RWPE2 (cell line): ENCODE results near the gene CALY.

ENCODE experiments used
- ATAC-seq: fragments of 200-7000 bp; cut with Tn5 transposase; 3 replicates; pipeline ENCODE4 v1.9.1; 2021; ENCODE audit warnings: low read depth
- DNase-seq: peaks from one replicate; pipeline ENCODE4 v3.0.0-alpha.2; 2020; ENCODE audit warnings: low spot score
- H3K27ac ChIP-seq: fragments of 450-650 bp; 2 replicates; pipeline ENCODE4 v1.5.1; 2017; ENCODE audit warnings: mild to moderate bottlenecking; ENCODE audit not compliant: poor library complexity, severe bottlenecking
- H3K27me3 ChIP-seq: fragments of 250-450 bp; sonication (Bioruptor Pico); 2 replicates; pipeline ENCODE4 v1.5.1; 2021; ENCODE audit warnings: mild to moderate bottlenecking, moderate library complexity; ENCODE audit not compliant: insufficient read depth, poor library complexity, severe bottlenecking
- H3K36me3 ChIP-seq: fragments of 250-450 bp; sonication (Bioruptor Pico); 2 replicates; pipeline ENCODE4 v1.5.1; 2020; ENCODE audit warnings: low read depth, mild to moderate bottlenecking, moderate library complexity
- H3K4me1 ChIP-seq: fragments of 250-450 bp; sonication (Bioruptor Pico); 2 replicates; pipeline ENCODE4 v1.5.1; 2021; ENCODE audit warnings: mild to moderate bottlenecking, moderate library complexity; ENCODE audit not compliant: insufficient read depth, poor library complexity, severe bottlenecking
- H3K4me3 ChIP-seq: fragments of 250-450 bp; sonication (Bioruptor Pico); 2 replicates; pipeline ENCODE4 v1.5.1; 2021; ENCODE audit warnings: mild to moderate bottlenecking, moderate library complexity; ENCODE audit not compliant: severe bottlenecking
- H3K9me3 ChIP-seq: fragments of 250-450 bp; sonication (Bioruptor Pico); 2 replicates; pipeline ENCODE4 v1.5.1; 2021; ENCODE audit warnings: mild to moderate bottlenecking, moderate library complexity; ENCODE audit not compliant: severe bottlenecking
- TF ChIP-seq, protein P1 (sequence below): fragments of 450-650 bp; IDR thresholded peaks from one replicate; pipeline ENCODE4 v1.5.1; 2017; ENCODE audit warnings: mild to moderate bottlenecking, moderate library complexity; ENCODE audit not compliant: poor library complexity, severe bottlenecking

Gene CALY

DNA sequence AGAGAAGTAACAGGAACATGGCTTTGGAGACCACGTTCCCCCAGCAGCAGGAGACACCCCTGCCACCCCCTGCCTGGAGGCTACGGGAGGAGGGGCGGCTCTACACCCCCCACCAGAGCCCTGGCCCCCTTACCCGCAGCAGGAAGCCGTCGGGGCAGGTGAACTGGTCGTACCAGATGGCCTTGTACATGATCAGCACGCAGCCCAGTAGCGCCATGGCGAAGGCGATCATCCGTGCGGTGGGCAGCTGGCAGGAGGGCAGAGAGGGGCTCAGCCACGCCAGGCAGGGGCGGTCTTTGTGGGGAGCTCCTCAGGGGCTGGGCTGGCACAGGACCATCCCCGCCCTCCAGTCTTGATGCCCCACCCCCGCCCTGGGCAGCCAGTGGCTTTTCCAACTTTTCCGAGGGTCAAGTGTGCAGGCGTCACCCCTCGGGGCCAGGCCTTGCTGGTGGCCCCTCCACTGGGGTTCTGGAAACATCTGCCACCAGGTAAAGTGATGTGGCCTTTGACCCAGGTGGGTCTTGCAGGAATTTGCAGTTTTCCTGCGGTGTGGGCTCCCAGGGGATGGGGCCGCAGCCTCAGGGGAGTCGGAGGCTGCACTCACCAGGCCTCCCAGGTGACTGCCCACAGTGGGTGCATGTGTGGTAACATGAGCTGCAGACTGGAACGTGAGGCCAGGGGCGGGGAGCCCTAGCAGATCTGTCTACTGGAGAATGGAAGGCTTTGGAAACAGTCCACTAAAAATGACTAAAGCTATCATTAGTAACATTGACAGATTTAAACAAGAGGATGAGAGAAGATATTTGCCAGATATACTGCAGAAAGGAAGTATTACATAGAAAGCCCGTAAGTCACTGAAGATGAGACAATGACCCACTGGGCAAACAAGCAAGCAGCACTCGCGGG lies 9.7 kb downstream of the CALY start:
- TF ChIP-seq, protein P1, sequence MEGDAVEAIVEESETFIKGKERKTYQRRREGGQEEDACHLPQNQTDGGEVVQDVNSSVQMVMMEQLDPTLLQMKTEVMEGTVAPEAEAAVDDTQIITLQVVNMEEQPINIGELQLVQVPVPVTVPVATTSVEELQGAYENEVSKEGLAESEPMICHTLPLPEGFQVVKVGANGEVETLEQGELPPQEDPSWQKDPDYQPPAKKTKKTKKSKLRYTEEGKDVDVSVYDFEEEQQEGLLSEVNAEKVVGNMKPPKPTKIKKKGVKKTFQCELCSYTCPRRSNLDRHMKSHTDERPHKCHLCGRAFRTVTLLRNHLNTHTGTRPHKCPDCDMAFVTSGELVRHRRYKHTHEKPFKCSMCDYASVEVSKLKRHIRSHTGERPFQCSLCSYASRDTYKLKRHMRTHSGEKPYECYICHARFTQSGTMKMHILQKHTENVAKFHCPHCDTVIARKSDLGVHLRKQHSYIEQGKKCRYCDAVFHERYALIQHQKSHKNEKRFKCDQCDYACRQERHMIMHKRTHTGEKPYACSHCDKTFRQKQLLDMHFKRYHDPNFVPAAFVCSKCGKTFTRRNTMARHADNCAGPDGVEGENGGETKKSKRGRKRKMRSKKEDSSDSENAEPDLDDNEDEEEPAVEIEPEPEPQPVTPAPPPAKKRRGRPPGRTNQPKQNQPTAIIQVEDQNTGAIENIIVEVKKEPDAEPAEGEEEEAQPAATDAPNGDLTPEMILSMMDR, result no peak
- H3K36me3 ChIP-seq, result no peaks in the 10 kb centered on the region
- no peaks in the 10 kb centered on the region for H3K9me3 ChIP-seq
- no peak for DNase-seq
- H3K27me3 ChIP-seq, result peaks cover 52% of the 10 kb centered on the region
- H3K4me3 ChIP-seq, result no peak overlapping the region
- no peaks in the 10 kb centered on the region for H3K4me1 ChIP-seq
- no peak overlapping the region for H3K27ac ChIP-seq
- no peak for ATAC-seq

DNA sequence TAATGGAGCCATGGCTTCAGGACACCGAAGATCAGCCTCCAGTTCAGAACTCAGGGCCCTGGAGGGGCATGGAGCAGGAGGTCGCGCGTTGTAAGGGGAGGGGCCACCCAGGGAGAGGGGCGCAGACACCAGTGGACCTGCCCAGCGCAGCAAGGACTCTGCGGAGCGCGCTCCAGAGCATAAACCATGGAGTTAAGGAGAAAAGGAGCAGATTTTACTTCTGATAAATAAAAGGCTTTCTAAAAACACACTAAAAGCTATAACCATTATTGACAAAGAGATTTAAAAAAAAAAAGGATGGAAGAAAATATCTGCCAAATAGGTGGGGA lies 10.5 kb downstream of the CALY start:
- TF ChIP-seq, protein P1, result no peak
- no peaks in the 10 kb centered on the region for H3K4me1 ChIP-seq
- H3K36me3 ChIP-seq, result no peaks in the 10 kb centered on the region
- H3K9me3 ChIP-seq, result no peaks in the 10 kb centered on the region
- H3K27ac ChIP-seq, result no peak overlapping the region
- DNase-seq (no peak), ATAC-seq (no peak)
- peaks cover 45% of the 10 kb centered on the region for H3K27me3 ChIP-seq
- H3K4me3 ChIP-seq, result no peak overlapping the region

DNA sequence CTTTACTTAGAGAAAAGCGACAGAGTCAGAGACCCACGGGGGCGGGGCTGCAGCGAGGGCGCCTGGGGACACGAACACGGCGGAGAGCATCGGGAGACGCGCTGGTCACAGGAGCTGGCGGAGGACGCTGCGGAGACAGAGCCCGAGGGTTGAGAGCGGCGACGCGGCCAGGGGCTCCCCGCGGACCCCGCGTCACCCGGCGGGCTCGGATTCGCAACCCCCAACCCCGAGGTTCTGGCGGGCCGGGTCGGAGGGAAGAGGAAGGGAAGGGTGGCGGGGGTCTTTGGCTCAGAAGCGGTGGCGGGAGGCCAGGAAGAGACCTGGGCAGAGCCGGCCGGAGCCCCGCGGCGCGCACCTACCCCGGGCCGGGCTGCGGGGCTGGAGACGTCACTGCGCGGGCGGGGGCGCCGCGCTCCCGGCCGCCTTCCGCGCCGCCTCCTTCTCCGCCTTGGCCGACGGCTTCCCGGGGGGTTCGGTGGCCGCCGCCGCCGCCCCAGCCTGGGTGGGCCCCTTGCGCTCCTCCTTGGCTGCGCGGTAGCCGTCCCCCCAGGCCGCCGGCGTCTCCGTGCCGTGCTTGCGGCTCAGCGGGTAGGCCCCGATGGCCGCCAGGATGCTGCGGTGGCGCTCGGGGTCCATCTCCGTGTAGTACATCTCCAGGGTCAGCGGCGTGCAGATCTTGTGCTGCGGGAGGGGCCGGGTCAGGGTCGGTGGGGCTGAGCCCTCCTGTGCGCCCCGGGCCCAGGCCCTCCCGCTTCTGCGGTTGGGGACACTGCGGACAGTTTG lies 11.1 kb downstream of the CALY start:
- DNase-seq (peak; percentile 45), ATAC-seq (0 out of 3 replicates have a peak, but pooled peaks have one; percentile 19)
- Histone ChIP-seq H3K4me3 (peak overlapping the region; percentile 18), H3K27ac (no peak overlapping the region), H3K9me3 (no peaks in the 10 kb centered on the region), H3K36me3 (no peaks in the 10 kb centered on the region), H3K4me1 (no peaks in the 10 kb centered on the region), H3K27me3 (peaks cover 39% of the 10 kb centered on the region)
- TF ChIP-seq, protein P1, result no peak

DNA sequence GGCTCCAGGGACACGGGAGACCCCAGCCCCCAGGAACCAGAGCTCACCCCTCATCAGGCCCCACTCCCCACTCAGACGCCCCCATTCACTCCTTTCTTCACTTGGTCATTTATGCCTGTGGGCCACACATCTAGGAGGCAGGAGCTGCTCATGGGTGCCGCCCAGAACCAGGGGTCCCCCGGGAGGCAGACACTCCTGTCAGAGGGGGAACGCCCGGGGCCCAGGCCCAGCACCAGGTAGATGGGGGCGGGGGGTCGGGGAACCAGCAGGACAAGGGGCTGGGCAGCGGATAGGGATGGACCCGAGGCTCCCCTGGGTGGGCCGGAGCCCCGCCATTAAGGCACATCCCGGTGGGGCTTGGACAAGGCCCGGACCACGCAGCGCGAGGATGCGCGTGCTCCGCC lies 11.8 kb downstream of the CALY start:
- H3K4me3 ChIP-seq, result no peak overlapping the region
- no peak overlapping the region for H3K27ac ChIP-seq
- TF ChIP-seq, protein P1, result no peak
- no peak for ATAC-seq
- no peaks in the 10 kb centered on the region for H3K36me3 ChIP-seq
- no peaks in the 10 kb centered on the region for H3K9me3 ChIP-seq
- H3K4me1 ChIP-seq, result no peaks in the 10 kb centered on the region
- DNase-seq, result peak; percentile 66
- peaks cover 37% of the 10 kb centered on the region for H3K27me3 ChIP-seq
